G401.6 (cell line): ENCODE results near the gene CAT.

Source experiments
- FAIRE-seq: peaks from 2 replicates; lab custom pipeline; 2012; peaks lifted over from hg19 to GRCh38; lab: Jason Lieb, UNC

The CAT gene

GRCh38 chr11:34425360-34425759, 13.4 kb upstream of the CAT start:
- FAIRE-seq = no peak

- FAIRE-seq = no peak
These were observed 12.9 kb upstream of the CAT start for GRCh38 chr11:34425867-34426266.

GRCh38 chr11:34426766-34427185, 12.0 kb upstream of the CAT start:
- FAIRE-seq = no peak

- FAIRE-seq = no peak
These were observed 11.4 kb upstream of the CAT start for GRCh38 chr11:34427186-34427805.

- FAIRE-seq = no peak
These were observed 6.8 kb upstream of the CAT start for GRCh38 chr11:34431979-34432378.

- no peak for FAIRE-seq
These were observed 5.9 kb upstream of the CAT start for GRCh38 chr11:34432822-34433221.

- FAIRE-seq = no peak
These were observed 4.8 kb upstream of the CAT start for GRCh38 chr11:34433899-34434298.

GRCh38 chr11:34437224-34438125, 1.3 kb upstream of the CAT start:
- no peak for FAIRE-seq

GRCh38 chr11:34439610-34440198, 970 bp downstream of the CAT start:
- FAIRE-seq = no peak

GRCh38 chr11:34441814-34442213, 3.1 kb downstream of the CAT start:
- FAIRE-seq = no peak

- FAIRE-seq = no peak
These were observed 4.4 kb downstream of the CAT start for GRCh38 chr11:34443136-34443535.

- FAIRE-seq = no peak
These were observed 5.7 kb downstream of the CAT start for GRCh38 chr11:34444428-34444827.

- FAIRE-seq = no peak
These were observed 7.2 kb downstream of the CAT start for GRCh38 chr11:34445956-34446355.

- no peak for FAIRE-seq
These were observed 7.7 kb downstream of the CAT start for GRCh38 chr11:34446386-34446785.

- FAIRE-seq = no peak
These were observed 8.3 kb downstream of the CAT start for GRCh38 chr11:34447044-34447443.

GRCh38 chr11:34448223-34448994, 9.7 kb downstream of the CAT start:
- no peak for FAIRE-seq

- no peak for FAIRE-seq
These were observed 10.3 kb downstream of the CAT start for GRCh38 chr11:34449013-34449412.

- FAIRE-seq = no peak
These were observed 12.3 kb downstream of the CAT start for GRCh38 chr11:34451053-34451452.

GRCh38 chr11:34454308-34455032, 15.7 kb downstream of the CAT start:
- no peak for FAIRE-seq

- FAIRE-seq = no peak
These were observed 18.9 kb downstream of the CAT start for GRCh38 chr11:34457607-34458006.

GRCh38 chr11:34458525-34458924, 19.8 kb downstream of the CAT start:
- no peak for FAIRE-seq
